HFFc6 (cell line): ENCODE results near the gene ACVR2B. TPM values are rescaled to one million over a fixed set of nuclear protein-coding genes. Genes with fewer than 3 reads are reported as not detected.

ENCODE experiments used
- DNase-seq: peaks from one replicate; pipeline ENCODE4 v3.0.0-alpha.2; 2018
- H3K27ac Mint-ChIP-seq: 2 replicates; pipeline ENCODE4 v1.8.0; 2020; ENCODE audit warnings: mild to moderate bottlenecking, mixed read lengths
- H3K27me3 Mint-ChIP-seq: 2 replicates; pipeline ENCODE4 v1.8.0; 2021; ENCODE audit warnings: mild to moderate bottlenecking, moderate library complexity, mixed read lengths; ENCODE audit not compliant: insufficient read depth
- H3K36me3 Mint-ChIP-seq: 2 replicates; pipeline ENCODE4 v1.8.0; 2021; ENCODE audit warnings: low read depth, mixed read lengths
- H3K4me1 Mint-ChIP-seq: 2 replicates; pipeline ENCODE4 v1.8.0; 2020; ENCODE audit warnings: low read depth, mixed read lengths
- H3K4me3 Mint-ChIP-seq: 2 replicates; pipeline ENCODE4 v1.8.0; 2020; ENCODE audit warnings: mild to moderate bottlenecking, moderate library complexity, mixed read lengths
- H3K9me3 Mint-ChIP-seq: 2 replicates; pipeline ENCODE4 v1.8.0; 2020; ENCODE audit warnings: mild to moderate bottlenecking, mixed read lengths
- total RNA-seq, 6 experiments: library from RNA; stranded (reverse); fragmentation: NEBNext Ultra II Directional; extraction: Animal tissue kit (Norgen Biotek cat#: 25700); gene quantifications; 2 replicates in 1 of 6; 3 replicates in 5 of 6; pipeline ENCODE4 v1.2.3, GENCODE V29; 2021
- TF ChIP-seq, protein P1 (sequence below): fragments of 200-600 bp; sonication (generic); IDR thresholded peaks from 2 replicates; pipeline ENCODE4 v1.5.0; 2021; ENCODE audit warnings: antibody characterized with exemption, mild to moderate bottlenecking

Gene ACVR2B
- total RNA-seq, 6 experiments from 2014 or later, result 1.1 to 1.6 (median 1.3) TPM

DNA sequence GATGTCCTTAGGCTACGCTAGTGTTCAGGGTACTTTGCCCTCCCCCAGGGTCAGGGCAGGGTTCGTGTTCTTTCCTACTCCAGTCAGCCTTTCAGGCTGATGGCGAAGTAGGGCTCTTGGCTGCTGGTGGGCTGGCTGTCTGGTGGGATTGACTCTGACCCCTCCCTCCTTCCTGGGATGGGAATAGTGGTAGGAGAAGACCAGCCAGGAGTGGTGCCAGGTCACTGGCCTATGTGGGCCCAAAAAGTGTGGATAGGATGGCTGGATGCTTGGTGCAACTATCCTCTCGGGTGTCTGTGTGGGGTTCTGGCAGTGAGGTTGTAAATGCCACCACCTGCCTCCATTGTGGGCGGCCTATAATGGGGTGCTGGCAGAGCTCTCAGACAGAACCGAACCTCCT, 22.0 kb downstream of the ACVR2B start:
- Mint-ChIP-seq H3K9me3 (no peaks in the 10 kb centered on the region), H3K27ac (no peak overlapping the region), H3K36me3 (no peaks in the 10 kb centered on the region), H3K4me3 (no peak overlapping the region), H3K4me1 (no peaks in the 10 kb centered on the region), H3K27me3 (peaks cover 2% of the 10 kb centered on the region; the same call in 1 of the 2 replicates)
- TF ChIP-seq, protein P1, sequence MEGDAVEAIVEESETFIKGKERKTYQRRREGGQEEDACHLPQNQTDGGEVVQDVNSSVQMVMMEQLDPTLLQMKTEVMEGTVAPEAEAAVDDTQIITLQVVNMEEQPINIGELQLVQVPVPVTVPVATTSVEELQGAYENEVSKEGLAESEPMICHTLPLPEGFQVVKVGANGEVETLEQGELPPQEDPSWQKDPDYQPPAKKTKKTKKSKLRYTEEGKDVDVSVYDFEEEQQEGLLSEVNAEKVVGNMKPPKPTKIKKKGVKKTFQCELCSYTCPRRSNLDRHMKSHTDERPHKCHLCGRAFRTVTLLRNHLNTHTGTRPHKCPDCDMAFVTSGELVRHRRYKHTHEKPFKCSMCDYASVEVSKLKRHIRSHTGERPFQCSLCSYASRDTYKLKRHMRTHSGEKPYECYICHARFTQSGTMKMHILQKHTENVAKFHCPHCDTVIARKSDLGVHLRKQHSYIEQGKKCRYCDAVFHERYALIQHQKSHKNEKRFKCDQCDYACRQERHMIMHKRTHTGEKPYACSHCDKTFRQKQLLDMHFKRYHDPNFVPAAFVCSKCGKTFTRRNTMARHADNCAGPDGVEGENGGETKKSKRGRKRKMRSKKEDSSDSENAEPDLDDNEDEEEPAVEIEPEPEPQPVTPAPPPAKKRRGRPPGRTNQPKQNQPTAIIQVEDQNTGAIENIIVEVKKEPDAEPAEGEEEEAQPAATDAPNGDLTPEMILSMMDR, result no peak
- no peak for DNase-seq

GRCh38 chr3:38476157-38476756, 22.6 kb downstream of the ACVR2B start:
- Mint-ChIP-seq H3K27me3 (peaks cover 2% of the 10 kb centered on the region; the same call in 1 of the 2 replicates), H3K36me3 (no peaks in the 10 kb centered on the region), H3K4me1 (no peaks in the 10 kb centered on the region), H3K9me3 (no peaks in the 10 kb centered on the region), H3K27ac (no peak overlapping the region), H3K4me3 (no peak overlapping the region)
- no peak for DNase-seq
- TF ChIP-seq, protein P1, result no peak

- no peak for DNase-seq
- H3K27me3 Mint-ChIP-seq, result no peaks in the 10 kb centered on the region
- H3K36me3 Mint-ChIP-seq, result no peaks in the 10 kb centered on the region
- no peaks in the 10 kb centered on the region for H3K9me3 Mint-ChIP-seq
- no peak overlapping the region for H3K4me3 Mint-ChIP-seq
- TF ChIP-seq, protein P1, result no peak
- no peak overlapping the region for H3K27ac Mint-ChIP-seq
- H3K4me1 Mint-ChIP-seq, result no peaks in the 10 kb centered on the region
Observed at GRCh38 chr3:38477057-38477820, 23.5 kb downstream of the ACVR2B start.

- Mint-ChIP-seq H3K9me3 (no peaks in the 10 kb centered on the region), H3K27ac (no peak overlapping the region), H3K36me3 (no peaks in the 10 kb centered on the region), H3K27me3 (no peaks in the 10 kb centered on the region), H3K4me1 (no peaks in the 10 kb centered on the region), H3K4me3 (no peak overlapping the region)
- DNase-seq, result no peak
- TF ChIP-seq, protein P1, result no peak
Observed at GRCh38 chr3:38477839-38478450, 24.3 kb downstream of the ACVR2B start.

GRCh38 chr3:38478901-38479300, 25.2 kb downstream of the ACVR2B start:
- Mint-ChIP-seq H3K27me3 (peaks cover 2% of the 10 kb centered on the region; the same call in 1 of the 2 replicates), H3K4me1 (no peaks in the 10 kb centered on the region), H3K36me3 (no peaks in the 10 kb centered on the region), H3K27ac (no peak overlapping the region), H3K4me3 (no peak overlapping the region), H3K9me3 (no peaks in the 10 kb centered on the region)
- TF ChIP-seq, protein P1, result no peak
- no peak for DNase-seq
